GM06990 (cell line): ENCODE results near the gene IL36RN.

ENCODE experiments used
- DNase-seq: peaks from one replicate; pipeline ENCODE4 v3.0.0-alpha.2; 2011; ENCODE audit not compliant: insufficient read length; ENCODE audit errors: extremely low read depth
- H3K27me3 ChIP-seq: replicated peaks from 2 replicates; pipeline ENCODE4 v1.6.0; 2011; ENCODE audit warnings: low read length; ENCODE audit not compliant: control insufficient read depth, insufficient read depth
- H3K36me3 ChIP-seq: 2 replicates; pipeline ENCODE4 v1.5.1; 2011; ENCODE audit warnings: low read length; ENCODE audit not compliant: control insufficient read depth, insufficient read depth
- H3K4me3 ChIP-seq: replicated peaks from 2 replicates; pipeline ENCODE4 v1.5.1; 2011; ENCODE audit warnings: low read depth, mild to moderate bottlenecking, control low read depth, low read length
- CTCF ChIP-seq: IDR thresholded peaks from 2 replicates; pipeline ENCODE4 v1.5.1; 2011; ENCODE audit warnings: low read length, control low read depth, mild to moderate bottlenecking, inconsistent platforms; ENCODE audit not compliant: insufficient read depth, poor library complexity, severe bottlenecking

The IL36RN gene

GRCh38 chr2:113057117-113057516 lies 1.9 kb upstream of the IL36RN start:
- no peak for DNase-seq
- TF ChIP-seq CTCF = no peak
- no peak overlapping the region for H3K4me3 ChIP-seq

GRCh38 chr2:113058411-113058994 lies 495 bp upstream of the IL36RN start:
- H3K27me3 ChIP-seq = no peaks in the 10 kb centered on the region; the same call in 1 of the 2 replicates
- H3K36me3 ChIP-seq = no peaks in the 10 kb centered on the region
- H3K4me3 ChIP-seq = no peak overlapping the region
- TF ChIP-seq CTCF = no peak
- no peak for DNase-seq

More at GRCh38 chr2:113057117-113057516, 1.9 kb upstream of the IL36RN start:
- Histone ChIP-seq H3K36me3 (no peaks in the 10 kb centered on the region), H3K27me3 (no peaks in the 10 kb centered on the region; the same call in 1 of the 2 replicates)

- no peak for TF ChIP-seq CTCF
- Histone ChIP-seq H3K4me3 (no peak overlapping the region), H3K27me3 (no peaks in the 10 kb centered on the region; the same call in 1 of the 2 replicates), H3K36me3 (no peaks in the 10 kb centered on the region)
- no peak for DNase-seq
Observed at GRCh38 chr2:113060396-113060795, 1.4 kb downstream of the IL36RN start.

GRCh38 chr2:113060796-113061195 lies 1.8 kb downstream of the IL36RN start:
- H3K4me3 ChIP-seq = no peak overlapping the region
- no peak for TF ChIP-seq CTCF
- H3K27me3 ChIP-seq = no peaks in the 10 kb centered on the region; the same call in 1 of the 2 replicates
- no peak for DNase-seq
- no peaks in the 10 kb centered on the region for H3K36me3 ChIP-seq

GRCh38 chr2:113061241-113061640 lies 2.2 kb downstream of the IL36RN start:
- no peak for TF ChIP-seq CTCF
- no peaks in the 10 kb centered on the region for H3K36me3 ChIP-seq
- no peaks in the 10 kb centered on the region; the same call in 1 of the 2 replicates for H3K27me3 ChIP-seq
- DNase-seq = no peak
- H3K4me3 ChIP-seq = no peak overlapping the region
